BJ (cell line): ENCODE measurements around the gene KRT13. TPM values are rescaled to one million over a fixed set of nuclear protein-coding genes. Genes with fewer than 3 reads are reported as not detected.

Source experiments
- CTCF ChIA-PET: fragments of 350-600 bp; formaldehyde crosslinking; extraction: SDS; loops from one replicate; lab custom pipeline; 2021; ENCODE audit warnings: antibody characterized with exemption, inconsistent platforms; lab: Yijun Ruan, JAX
- POLR2A ChIA-PET: fragments of 300-600 bp; sonication (Branson Sonifier 250); formaldehyde crosslinking; extraction: SDS; loops from one replicate; lab custom pipeline; 2021; ENCODE audit warnings: antibody characterized with exemption; lab: Charles Lee
- DNase-seq: peaks from one replicate; pipeline ENCODE4 v3.0.0-alpha.2; 2011; ENCODE audit warnings: low read depth
- H3K27me3 ChIP-seq: 2 replicates; pipeline ENCODE4 v1.6.0; 2011; ENCODE audit warnings: low read length; ENCODE audit not compliant: control insufficient read depth, insufficient read depth
- H3K36me3 ChIP-seq: 2 replicates; pipeline ENCODE4 v1.5.1; 2011; ENCODE audit warnings: low read length; ENCODE audit not compliant: control insufficient read depth, insufficient read depth
- H3K4me3 ChIP-seq: 2 replicates; pipeline ENCODE4 v1.5.1; 2011; ENCODE audit warnings: low read depth, mild to moderate bottlenecking, control low read depth, low read length
- polyA minus RNA-seq: library from RNA; depleted of rRNA, polyadenylated mRNA; stranded (reverse); fragments of >200 nt; gene quantifications from 2 replicates; pipeline ENCODE4 v1.2.3, GENCODE V29; 2011; rRNA and poly(A)+ RNA removed
- polyA plus RNA-seq: library from polyadenylated mRNA; depleted of rRNA; stranded (reverse); fragments of >200 nt; gene quantifications from 2 replicates; pipeline ENCODE4 v1.2.3, GENCODE V29; 2011; rRNA removed
- TF ChIP-seq, protein P1 (sequence below): IDR thresholded peaks from 2 replicates; pipeline ENCODE4 v1.5.1; 2011; ENCODE audit warnings: low read depth, mild to moderate bottlenecking, control low read depth, inconsistent platforms, low read length, moderate library complexity; ENCODE audit not compliant: insufficient read depth

KRT13 gene
- polyA plus RNA-seq, result 0.17 and 0.27 TPM in 2 replicates
- polyA minus RNA-seq, result not detected in 2 replicates

DNA sequence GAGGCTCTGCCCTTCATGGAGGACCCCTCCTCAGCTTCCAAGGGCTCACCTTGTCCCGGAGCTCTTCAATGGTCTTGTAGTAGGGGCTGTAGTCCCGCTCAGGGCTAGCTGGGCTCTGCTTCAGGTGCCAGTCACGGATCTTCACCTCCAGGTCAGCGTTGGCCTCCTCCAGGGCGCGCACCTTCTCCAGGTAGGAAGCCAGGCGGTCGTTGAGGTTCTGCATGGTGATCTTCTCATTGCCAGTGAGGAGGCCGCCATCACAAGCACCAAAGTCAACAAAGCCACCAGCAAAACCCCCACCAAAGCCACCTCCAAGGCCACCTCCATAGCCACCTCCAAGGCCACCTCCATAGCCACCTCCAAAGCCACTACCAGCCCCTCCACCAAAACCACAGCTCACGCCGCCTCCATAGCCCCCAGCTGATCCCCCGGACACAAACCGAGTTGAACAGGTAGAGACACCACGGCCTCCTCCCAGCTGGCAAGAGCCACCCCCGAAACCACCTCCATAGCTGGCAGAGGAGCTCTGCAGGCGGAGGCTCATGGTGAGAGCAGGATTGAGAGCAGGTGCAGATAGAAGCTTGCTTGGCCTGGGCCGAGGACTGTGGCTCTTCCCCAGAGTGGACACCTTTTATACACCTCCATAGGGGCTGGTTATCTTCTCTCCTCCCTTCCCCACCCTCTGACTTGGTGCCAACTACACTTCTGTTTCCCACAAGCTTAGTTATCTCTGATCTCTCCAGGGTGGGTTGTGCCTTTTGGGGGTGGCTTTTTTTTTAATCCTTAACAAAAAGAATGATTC is at the start of gene KRT13:
TSS of gene KRT13 (minus strand) at position 606 of the 802 bp plus-strand sequence. CDS start at position 544, 62 bp downstream.
- H3K36me3 ChIP-seq, result no peaks in the 10 kb centered on the region
- H3K4me3 ChIP-seq, result no peak within 1 kb of the TSS
- CTCF ChIA-PET, result interaction anchor here (2.3 to 3.0 kb wide), 2 partner anchors 44 to 143 kb away, joined by 6 to 11 read pairs; no protein-coding TSS in a partner anchor
- DNase-seq, result no peak
- POLR2A ChIA-PET, result no interaction called here
- no peaks in the 10 kb centered on the region for H3K27me3 ChIP-seq
- TF ChIP-seq, protein P1, sequence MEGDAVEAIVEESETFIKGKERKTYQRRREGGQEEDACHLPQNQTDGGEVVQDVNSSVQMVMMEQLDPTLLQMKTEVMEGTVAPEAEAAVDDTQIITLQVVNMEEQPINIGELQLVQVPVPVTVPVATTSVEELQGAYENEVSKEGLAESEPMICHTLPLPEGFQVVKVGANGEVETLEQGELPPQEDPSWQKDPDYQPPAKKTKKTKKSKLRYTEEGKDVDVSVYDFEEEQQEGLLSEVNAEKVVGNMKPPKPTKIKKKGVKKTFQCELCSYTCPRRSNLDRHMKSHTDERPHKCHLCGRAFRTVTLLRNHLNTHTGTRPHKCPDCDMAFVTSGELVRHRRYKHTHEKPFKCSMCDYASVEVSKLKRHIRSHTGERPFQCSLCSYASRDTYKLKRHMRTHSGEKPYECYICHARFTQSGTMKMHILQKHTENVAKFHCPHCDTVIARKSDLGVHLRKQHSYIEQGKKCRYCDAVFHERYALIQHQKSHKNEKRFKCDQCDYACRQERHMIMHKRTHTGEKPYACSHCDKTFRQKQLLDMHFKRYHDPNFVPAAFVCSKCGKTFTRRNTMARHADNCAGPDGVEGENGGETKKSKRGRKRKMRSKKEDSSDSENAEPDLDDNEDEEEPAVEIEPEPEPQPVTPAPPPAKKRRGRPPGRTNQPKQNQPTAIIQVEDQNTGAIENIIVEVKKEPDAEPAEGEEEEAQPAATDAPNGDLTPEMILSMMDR, result no peak

DNA sequence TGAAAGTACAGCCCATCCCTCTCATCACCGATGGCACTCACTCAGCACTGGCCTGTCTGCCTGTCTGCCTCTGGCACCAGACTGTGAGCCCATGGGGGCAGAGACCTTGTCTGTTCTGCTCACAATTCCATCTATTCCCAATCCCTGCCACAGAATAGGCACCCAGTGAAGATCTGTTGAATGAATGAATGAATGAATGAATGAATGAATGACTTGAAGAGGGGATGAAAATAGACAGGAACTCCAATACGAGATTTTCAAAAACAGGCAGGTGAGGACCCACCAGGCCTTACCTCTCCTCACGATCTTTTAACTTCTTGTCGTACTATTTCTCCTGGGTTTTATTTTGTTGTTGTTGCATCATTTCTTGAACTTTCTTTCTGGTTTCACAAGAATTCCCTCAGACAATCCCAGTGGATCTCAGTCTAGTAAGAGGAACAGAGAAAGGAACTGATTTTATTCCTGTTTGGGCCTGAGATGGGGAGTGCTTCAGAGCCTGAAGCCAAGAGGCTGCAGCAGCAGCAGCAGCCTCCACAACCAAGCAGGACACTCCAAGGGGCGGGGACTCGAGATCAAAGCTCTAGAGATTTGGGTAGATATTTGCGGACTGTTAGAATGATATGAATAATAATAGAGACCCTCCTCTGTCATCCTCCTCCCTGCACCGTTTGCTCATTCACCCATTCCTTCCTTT is 48.7 kb upstream of the KRT13 start:
- POLR2A ChIA-PET, result no interaction called here
- H3K36me3 ChIP-seq, result no peaks in the 10 kb centered on the region
- TF ChIP-seq, protein P1, result no peak
- H3K27me3 ChIP-seq, result no peaks in the 10 kb centered on the region
- CTCF ChIA-PET, result interaction anchor here (1.0 to 14.4 kb wide), 4 partner anchors 70 to 110 kb away, joined by 3 to 343 read pairs (median 124); partner anchors contain the start of gene KRT17
- no peak for DNase-seq
- no peak overlapping the region for H3K4me3 ChIP-seq

DNA sequence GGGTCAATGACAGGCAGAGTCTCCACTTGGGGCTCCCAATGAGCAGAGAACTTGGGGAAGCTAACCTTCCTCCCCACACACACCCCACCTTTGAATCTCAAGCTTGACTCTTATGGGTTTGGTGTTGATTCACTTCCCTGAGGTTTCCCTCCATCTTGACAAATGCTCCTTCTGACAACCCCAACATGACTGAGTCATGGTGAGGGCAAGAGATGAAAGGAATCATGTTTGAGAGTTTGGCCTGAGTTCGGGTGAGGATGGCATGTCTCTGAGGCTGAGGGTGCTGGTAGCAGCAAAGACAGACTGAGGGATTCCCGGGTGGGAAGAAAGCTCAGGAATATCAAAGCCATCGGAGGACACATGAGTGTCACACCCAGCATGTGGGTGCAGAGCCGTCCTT is 47.8 kb upstream of the KRT13 start:
- POLR2A ChIA-PET, result no interaction called here
- no peak overlapping the region for H3K4me3 ChIP-seq
- TF ChIP-seq, protein P1, result no peak
- CTCF ChIA-PET, result interaction anchor here (1.5 to 14.4 kb wide), 3 partner anchors 71 to 111 kb away, joined by 4 to 343 read pairs (median 243); partner anchors contain the start of gene KRT17
- H3K27me3 ChIP-seq, result no peaks in the 10 kb centered on the region
- H3K36me3 ChIP-seq, result no peaks in the 10 kb centered on the region
- DNase-seq, result no peak

DNA sequence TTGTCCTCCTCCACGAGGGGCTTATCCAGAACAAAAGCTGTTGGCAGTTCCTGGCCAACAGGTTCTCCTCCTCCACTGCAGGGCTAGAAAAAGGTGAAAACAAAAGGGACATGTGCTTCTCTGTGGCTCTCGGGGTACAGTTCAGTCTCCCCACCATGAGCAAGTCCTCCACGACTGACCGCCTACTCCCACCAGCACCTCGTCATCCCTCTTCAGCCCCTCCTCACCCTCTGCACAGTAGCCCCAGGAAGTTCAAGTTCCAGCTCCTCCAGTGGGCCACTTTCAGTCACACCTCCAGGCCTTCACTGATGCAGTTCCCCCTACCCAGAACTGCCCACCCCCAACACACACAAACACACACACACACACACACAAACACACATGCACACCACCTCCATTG is 47.0 kb upstream of the KRT13 start:
- TF ChIP-seq, protein P1, result no peak
- ChIA-PET CTCF (interaction anchor here (1.4 to 14.4 kb wide), 5 partner anchors 10 to 112 kb away, joined by 4 to 343 read pairs (median 6); partner anchors contain the start of gene KRT17), POLR2A (no interaction called here)
- H3K36me3 ChIP-seq, result no peaks in the 10 kb centered on the region
- H3K27me3 ChIP-seq, result no peaks in the 10 kb centered on the region
- H3K4me3 ChIP-seq, result no peak overlapping the region
- no peak for DNase-seq

DNA sequence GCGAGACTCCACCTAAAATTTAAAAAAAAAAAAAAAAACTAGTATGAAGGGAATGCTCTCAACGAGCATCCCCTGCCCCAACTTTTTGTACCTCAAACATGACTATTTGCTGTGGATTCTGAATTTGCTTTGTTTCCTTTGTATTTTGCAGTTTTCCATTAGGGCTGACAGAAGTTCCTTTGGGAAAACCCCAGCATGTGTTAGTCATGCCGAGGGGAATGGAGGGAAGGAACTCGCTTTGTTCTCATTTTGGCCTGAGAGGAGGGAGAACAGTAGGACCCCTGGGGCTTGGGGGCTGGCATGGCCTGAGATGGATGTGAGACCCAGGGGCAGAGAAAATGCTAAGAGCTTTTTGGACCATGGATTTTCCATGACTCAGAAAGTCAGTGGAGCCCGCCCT is 46.0 kb upstream of the KRT13 start:
- ChIA-PET CTCF (interaction anchor here (0.6 to 14.4 kb wide), 7 partner anchors 9 to 748 kb away, joined by 3 to 343 read pairs (median 6); no protein-coding TSS in a partner anchor), POLR2A (no interaction called here)
- no peaks in the 10 kb centered on the region for H3K36me3 ChIP-seq
- H3K27me3 ChIP-seq, result no peaks in the 10 kb centered on the region
- no peak for DNase-seq
- H3K4me3 ChIP-seq, result no peak overlapping the region
- TF ChIP-seq, protein P1, result no peak
